ENCODE results near the gene PTPN13.

- TF ChIP-seq POLR2AphosphoS5 (IDR thresholded peaks at IDR 0.05; ENCODE audit: low read depth, low read length), result no peak
- TF ChIP-seq, protein P1, sequence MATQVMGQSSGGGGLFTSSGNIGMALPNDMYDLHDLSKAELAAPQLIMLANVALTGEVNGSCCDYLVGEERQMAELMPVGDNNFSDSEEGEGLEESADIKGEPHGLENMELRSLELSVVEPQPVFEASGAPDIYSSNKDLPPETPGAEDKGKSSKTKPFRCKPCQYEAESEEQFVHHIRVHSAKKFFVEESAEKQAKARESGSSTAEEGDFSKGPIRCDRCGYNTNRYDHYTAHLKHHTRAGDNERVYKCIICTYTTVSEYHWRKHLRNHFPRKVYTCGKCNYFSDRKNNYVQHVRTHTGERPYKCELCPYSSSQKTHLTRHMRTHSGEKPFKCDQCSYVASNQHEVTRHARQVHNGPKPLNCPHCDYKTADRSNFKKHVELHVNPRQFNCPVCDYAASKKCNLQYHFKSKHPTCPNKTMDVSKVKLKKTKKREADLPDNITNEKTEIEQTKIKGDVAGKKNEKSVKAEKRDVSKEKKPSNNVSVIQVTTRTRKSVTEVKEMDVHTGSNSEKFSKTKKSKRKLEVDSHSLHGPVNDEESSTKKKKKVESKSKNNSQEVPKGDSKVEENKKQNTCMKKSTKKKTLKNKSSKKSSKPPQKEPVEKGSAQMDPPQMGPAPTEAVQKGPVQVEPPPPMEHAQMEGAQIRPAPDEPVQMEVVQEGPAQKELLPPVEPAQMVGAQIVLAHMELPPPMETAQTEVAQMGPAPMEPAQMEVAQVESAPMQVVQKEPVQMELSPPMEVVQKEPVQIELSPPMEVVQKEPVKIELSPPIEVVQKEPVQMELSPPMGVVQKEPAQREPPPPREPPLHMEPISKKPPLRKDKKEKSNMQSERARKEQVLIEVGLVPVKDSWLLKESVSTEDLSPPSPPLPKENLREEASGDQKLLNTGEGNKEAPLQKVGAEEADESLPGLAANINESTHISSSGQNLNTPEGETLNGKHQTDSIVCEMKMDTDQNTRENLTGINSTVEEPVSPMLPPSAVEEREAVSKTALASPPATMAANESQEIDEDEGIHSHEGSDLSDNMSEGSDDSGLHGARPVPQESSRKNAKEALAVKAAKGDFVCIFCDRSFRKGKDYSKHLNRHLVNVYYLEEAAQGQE (IDR thresholded peaks at IDR 0.05; ENCODE audit: insufficient read depth in 1 of 2, low read depth in 2 of 2, low read length in 2 of 2), result no peak
These were observed 246.7 kb downstream of the PTPN13 start for GRCh38 chr4:86840858-86841257.
